AG04449 (cell line): ENCODE data around the gene RGP1.

Source experiments
- CTCF ChIA-PET: fragments of 350-600 bp; formaldehyde crosslinking; extraction: SDS; loops from one replicate; lab custom pipeline; 2021; ENCODE audit warnings: antibody characterized with exemption; lab: Yijun Ruan, JAX
- POLR2A ChIA-PET: fragments of 400-600, 350-600 bp; formaldehyde crosslinking; extraction: SDS; loops from one replicate; lab custom pipeline; 2020; ENCODE audit warnings: antibody characterized with exemption, inconsistent platforms; lab: Yijun Ruan, JAX
- DNase-seq: peaks from one replicate; pipeline ENCODE4 v3.0.0-alpha.2; 2010; ENCODE audit warnings: low read depth, low spot score
- H3K4me3 ChIP-seq: 2 replicates; pipeline ENCODE4 v1.5.1; 2011; ENCODE audit warnings: low read depth, mild to moderate bottlenecking, control low read depth, low read length
- CTCF ChIP-seq: IDR thresholded peaks from one replicate; pipeline ENCODE4 v1.5.1; 2011; ENCODE audit warnings: mild to moderate bottlenecking, moderate library complexity, low read length, control low read depth, inconsistent platforms; ENCODE audit not compliant: insufficient read depth; ENCODE audit errors: missing control alignments

RGP1 gene

GRCh38 chr9:35790385-35791296, 41.6 kb downstream of the RGP1 start:
- ChIA-PET POLR2A (interaction anchor here (0.9 to 1.2 kb wide), 4 partner anchors 21 to 115 kb away, joined by 3 to 7 read pairs (median 4); partner anchors contain the start of genes HRCT1 and SPAG8), CTCF (interaction anchor here (0.6 to 8.2 kb wide), 61 partner anchors 10 to 766 kb away, joined by 3 to 201 read pairs (median 5); partner anchors contain the start of genes FAM221B, GBA2, HINT2 and HRCT1)
- H3K4me3 ChIP-seq = peak overlapping the region; percentile 42
- TF ChIP-seq CTCF = peak; percentile 82
- DNase-seq = peak; percentile 31

- H3K4me3 ChIP-seq = peak within 1 kb of the TSS; percentile 64
- CTCF ChIA-PET = interaction anchor here (0.6 to 8.2 kb wide), 8 partner anchors 15 to 537 kb away, joined by 3 to 201 read pairs (median 4); partner anchors contain the start of genes FAM221B, HINT2, SPAG8 and TMEM8B
- DNase-seq = no peak
- POLR2A ChIA-PET = no interaction called here
- no peak for TF ChIP-seq CTCF
These were observed 42.3 kb downstream of the RGP1 start, which contains the start of gene NPR2 for GRCh38 chr9:35791297-35791921. NPR2 (plus strand) TSS chr9:35791591; CDS start chr9:35792409, 818 bp downstream.

DNA sequence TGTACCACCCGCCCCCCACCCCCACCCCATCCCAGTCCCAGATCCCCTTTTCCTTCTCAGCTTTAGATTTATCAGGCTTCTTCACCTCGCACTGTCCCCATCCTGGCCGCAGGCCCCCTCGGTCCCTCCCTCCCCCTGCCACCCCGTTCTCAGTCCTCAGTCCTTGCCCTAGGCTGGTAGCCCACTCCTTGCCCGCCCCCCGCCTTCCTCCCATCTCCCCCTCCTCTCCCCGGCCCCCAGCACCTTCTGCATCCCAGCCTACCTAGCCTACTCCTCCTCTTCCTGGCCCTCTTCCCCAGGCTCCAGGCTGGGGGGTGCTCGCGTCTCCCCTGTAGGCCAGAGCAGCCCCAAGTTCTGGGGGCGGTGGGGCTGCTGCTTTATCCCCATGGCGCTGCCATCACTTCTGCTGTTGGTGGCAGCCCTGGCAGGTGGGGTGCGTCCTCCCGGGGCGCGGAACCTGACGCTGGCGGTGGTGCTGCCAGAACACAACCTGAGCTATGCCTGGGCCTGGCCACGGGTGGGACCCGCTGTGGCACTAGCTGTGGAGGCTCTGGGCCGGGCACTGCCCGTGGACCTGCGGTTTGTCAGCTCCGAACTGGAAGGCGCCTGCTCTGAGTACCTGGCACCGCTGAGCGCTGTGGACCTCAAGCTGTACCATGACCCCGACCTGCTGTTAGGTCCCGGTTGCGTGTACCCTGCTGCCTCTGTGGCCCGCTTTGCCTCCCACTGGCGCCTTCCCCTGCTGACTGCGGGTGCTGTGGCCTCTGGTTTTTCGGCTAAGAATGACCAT, 43.1 kb downstream of the RGP1 start:
- no peak for TF ChIP-seq CTCF
- DNase-seq = no peak
- ChIA-PET POLR2A (no interaction called here), CTCF (interaction anchor here (0.6 to 8.2 kb wide), 14 partner anchors 14 to 536 kb away, joined by 3 to 201 read pairs (median 4); partner anchors contain the start of genes FAM221B, HINT2, HRCT1 and SPAG8)
- peak overlapping the region; percentile 64 for H3K4me3 ChIP-seq

- TF ChIP-seq CTCF = no peak
- DNase-seq = no peak
- POLR2A ChIA-PET = interaction anchor here (0.6 kb wide), 1 partner anchor 169 kb away, joined by 3 read pairs; no protein-coding TSS in a partner anchor
- CTCF ChIA-PET = interaction anchor here (1.0 to 8.2 kb wide), 8 partner anchors 14 to 216 kb away, joined by 3 to 201 read pairs (median 6); partner anchors contain the start of genes FAM221B, HINT2, HRCT1 and SPAG8
- peak overlapping the region; percentile 64 for H3K4me3 ChIP-seq
These were observed 43.7 kb downstream of the RGP1 start for GRCh38 chr9:35792826-35793225.

DNA sequence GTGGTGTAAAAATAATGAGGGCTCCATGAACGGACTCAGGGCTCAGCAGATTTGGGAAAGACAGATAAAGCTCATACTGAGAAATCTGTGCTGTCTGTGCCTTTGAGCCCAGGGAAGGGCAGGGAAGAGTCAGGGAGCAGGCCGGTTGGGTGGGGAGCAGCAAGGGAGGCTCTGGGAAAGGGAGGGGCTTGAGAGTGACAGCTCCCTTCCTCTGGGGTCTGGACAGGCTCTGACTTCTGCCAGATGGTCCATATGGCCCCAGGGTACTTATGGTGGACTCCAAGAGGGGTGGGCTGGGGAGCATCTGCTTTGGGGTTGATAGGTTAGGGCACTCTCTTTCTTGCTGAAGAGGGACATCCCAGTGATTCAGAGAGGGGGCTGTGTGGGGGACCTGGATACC, 44.4 kb downstream of the RGP1 start:
- no peak for DNase-seq
- POLR2A ChIA-PET = interaction anchor here (0.6 kb wide), 1 partner anchor 168 kb away, joined by 3 read pairs; no protein-coding TSS in a partner anchor
- H3K4me3 ChIP-seq = peak overlapping the region; percentile 64
- no peak for TF ChIP-seq CTCF
- CTCF ChIA-PET = interaction anchor here (1.0 to 8.2 kb wide), 8 partner anchors 13 to 215 kb away, joined by 3 to 201 read pairs (median 6); partner anchors contain the start of genes FAM221B, HINT2, HRCT1 and SPAG8
